ENCODE measurements around the gene PCBP3.

DNA sequence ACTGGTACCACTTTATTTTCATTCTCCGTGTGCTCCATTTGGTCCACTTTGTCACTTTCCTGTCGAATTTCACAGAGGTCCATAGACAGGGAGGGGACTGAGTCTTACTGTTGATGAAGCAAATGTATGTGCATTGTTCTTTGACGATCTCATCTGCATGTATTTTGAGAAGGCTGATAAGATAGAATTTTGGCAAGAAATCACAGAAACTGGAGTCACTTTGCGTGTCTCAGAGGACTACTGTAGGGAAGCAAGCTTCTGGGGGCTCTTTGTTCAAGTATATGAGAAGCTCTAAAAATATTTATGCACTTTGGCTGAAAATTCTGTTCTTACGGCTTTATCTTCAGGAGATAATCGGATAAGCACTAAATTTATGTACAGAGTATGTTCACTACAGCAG is 78.1 kb downstream of the PCBP3 start:
- TF ChIP-seq CTCF (IDR thresholded peaks at IDR 0.05; ENCODE audit: low read depth, low read length, missing input control) (no peak), NR2F2 (IDR thresholded peaks at IDR 0.05) (no peak), TAF1 (conservative IDR thresholded peaks at IDR 0.05) (no peak), YY1 (IDR thresholded peaks at IDR 0.05) (no peak), MAX (IDR thresholded peaks at IDR 0.05) (no peak)
- TF ChIP-seq, protein P1, sequence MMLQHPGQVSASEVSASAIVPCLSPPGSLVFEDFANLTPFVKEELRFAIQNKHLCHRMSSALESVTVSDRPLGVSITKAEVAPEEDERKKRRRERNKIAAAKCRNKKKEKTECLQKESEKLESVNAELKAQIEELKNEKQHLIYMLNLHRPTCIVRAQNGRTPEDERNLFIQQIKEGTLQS (IDR thresholded peaks at IDR 0.05), result no peak
